Right renal cortex interstitium (tissue), 3 donors: ENCODE results near the gene PTCRA. TPM values are rescaled to one million over a fixed set of nuclear protein-coding genes. Genes with fewer than 3 reads are reported as not detected.

Source experiments
- DNase-seq, 3 donors: peaks; one replicate each; pipeline ENCODE4 v3.0.0-alpha.2; 2013; ENCODE audit warnings: low read depth in 3 of 3, low spot score in 2 of 3
- polyA plus RNA-seq, 3 donors: library from polyadenylated mRNA; unstranded; fragments of 120-200 nt; gene quantifications; one replicate each; pipeline ENCODE4 v1.2.1, GENCODE V29; 2013; ENCODE audit not compliant: insufficient read length in 3 of 3

PTCRA gene
- polyA plus RNA-seq, 3 donors = 0.24 to 0.51 (median 0.28) TPM

DNA sequence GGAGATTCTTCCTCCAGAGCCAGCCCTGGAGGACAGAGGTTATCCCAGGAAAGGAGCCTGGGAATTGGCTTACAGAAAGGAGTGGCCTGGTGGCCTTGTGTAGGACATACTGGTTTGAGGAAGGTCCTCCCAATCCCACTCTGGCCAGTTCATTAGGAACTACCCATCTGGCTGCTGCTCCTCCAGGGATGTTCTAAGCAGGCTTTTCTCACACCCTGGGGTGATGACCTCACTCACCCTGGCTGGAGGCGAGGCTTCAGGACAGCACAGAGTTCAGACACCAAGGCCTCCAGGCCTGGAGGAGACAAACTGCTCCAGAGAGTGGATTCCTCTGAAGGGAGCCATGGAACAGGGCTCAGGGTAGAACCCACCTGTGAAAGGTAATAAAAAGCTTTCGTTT is 53.6 kb downstream of the PTCRA start:
- no peak for DNase-seq

DNA sequence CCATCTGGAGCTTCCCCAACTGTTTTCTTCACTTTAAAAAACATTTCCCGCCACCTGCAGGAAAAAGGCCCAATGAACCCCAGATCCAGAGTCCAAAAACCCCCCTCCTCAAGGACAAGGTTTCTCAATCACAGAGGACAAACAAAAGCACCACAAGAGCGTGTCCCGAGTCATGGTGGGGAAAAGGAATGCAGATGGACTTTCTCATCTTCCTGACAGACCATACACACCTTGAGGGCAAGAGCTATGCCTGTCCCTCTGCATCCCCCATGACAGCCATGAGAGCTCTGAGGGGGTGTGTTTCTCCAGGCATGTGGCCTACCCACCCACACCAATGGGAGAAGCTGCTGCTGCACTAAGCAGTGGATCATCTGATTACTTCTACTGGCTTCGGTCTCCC is 54.1 kb downstream of the PTCRA start:
- no peak for DNase-seq

DNA sequence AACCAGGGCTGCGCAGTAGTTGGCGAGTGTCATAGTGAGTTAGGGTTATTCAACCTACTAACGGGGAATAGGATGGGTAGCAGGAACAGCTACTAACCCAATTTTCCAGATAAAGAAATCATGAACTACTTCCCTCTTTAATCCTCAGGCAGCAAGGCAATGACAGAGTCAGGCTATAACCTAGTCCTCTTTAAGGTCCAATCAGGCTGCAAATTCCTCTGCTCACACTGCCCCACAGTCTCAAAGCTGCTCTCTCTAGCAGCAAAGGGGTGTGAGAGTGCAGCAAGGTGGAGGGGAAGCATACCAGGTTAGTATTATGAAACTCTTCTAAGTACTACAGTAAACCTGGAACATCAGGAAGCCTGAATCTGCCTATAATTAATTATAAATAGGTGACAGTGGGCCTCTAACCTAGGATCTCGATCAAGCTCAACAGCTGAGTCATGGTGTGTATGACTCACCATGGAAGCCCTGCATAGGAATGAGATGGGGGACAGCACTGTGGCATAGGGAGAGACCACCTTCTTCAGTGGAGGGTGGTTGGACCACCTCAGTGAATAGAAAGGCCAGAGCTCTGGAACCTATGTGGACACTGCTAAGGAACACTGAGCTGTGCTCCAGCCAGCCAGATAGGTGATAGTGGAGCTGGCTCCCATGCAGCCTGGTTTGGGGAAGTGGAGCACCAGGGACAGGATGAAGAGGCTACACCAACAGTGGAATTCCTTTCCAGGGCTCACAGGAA is 55.2 kb downstream of the PTCRA start:
- no peak for DNase-seq

GRCh38 chr6:42971746-42972327 is 56.0 kb downstream of the PTCRA start:
- DNase-seq = no peak

- no peak for DNase-seq
Measured at GRCh38 chr6:42973926-42974325, 58.1 kb downstream of the PTCRA start.

- DNase-seq = no peak
Measured at GRCh38 chr6:42974919-42975505, 59.2 kb downstream of the PTCRA start.

Other genes starting within 250 kb of the PTCRA start
- gene PRPH2, start 193.5 kb upstream of the PTCRA start, polyA plus RNA-seq = 1 to 10 TPM; 1.8 to 3.8 (median 3.2) TPM
- 10 to 100 TPM; 22.1 to 25.4 (median 22.5) TPM for gene TBCC, start 169.9 kb upstream of the PTCRA start, polyA plus RNA-seq
- gene BICRAL, start 134.0 kb upstream of the PTCRA start, polyA plus RNA-seq = 10 to 100 TPM; 14.9 to 17.6 (median 15.6) TPM
- 100 to 1,000 TPM; 117 to 124 (median 121) TPM for gene RPL7L1, start 36.4 kb upstream of the PTCRA start, polyA plus RNA-seq
- 10 to 100 TPM; 59.3 to 64.7 (median 61.3) TPM for gene CNPY3, start 13.4 kb downstream of the PTCRA start, polyA plus RNA-seq
- under 1 TPM; 0.53 to 0.64 (median 0.57) TPM for gene GNMT, start 44.7 kb downstream of the PTCRA start, polyA plus RNA-seq
- gene PEX6, start 63.1 kb downstream of the PTCRA start, polyA plus RNA-seq = 10 to 100 TPM; 18.1 to 20.0 (median 18.7) TPM
- gene PPP2R5D, start 68.5 kb downstream of the PTCRA start, polyA plus RNA-seq = 10 to 100 TPM; 67.5 to 73.5 (median 70.1) TPM
- gene MEA1, start 97.9 kb downstream of the PTCRA start, polyA plus RNA-seq = 10 to 100 TPM; 85.5 to 99.0 (median 96.2) TPM
- gene KLHDC3, start 98.2 kb downstream of the PTCRA start, polyA plus RNA-seq = 100 to 1,000 TPM in 1 of 3 donors, 10 to 100 TPM in 2; 90.5 to 104 (median 92.2) TPM
- gene RRP36, start 105.6 kb downstream of the PTCRA start, polyA plus RNA-seq = 10 to 100 TPM; 58.7 to 62.8 (median 60.7) TPM
- gene CUL7, start 137.8 kb downstream of the PTCRA start, polyA plus RNA-seq = 10 to 100 TPM; 46.6 to 51.4 (median 47.1) TPM
- gene MRPL2, start 143.4 kb downstream of the PTCRA start, polyA plus RNA-seq = 10 to 100 TPM; 53.4 to 54.4 (median 54.2) TPM
- gene KLC4, start 143.6 kb downstream of the PTCRA start, polyA plus RNA-seq = 10 to 100 TPM; 46.8 to 54.1 (median 51.8) TPM
- 100 to 1,000 TPM; 223 to 242 (median 227) TPM for gene PTK7, start 160.3 kb downstream of the PTCRA start, polyA plus RNA-seq